NCI-H187 treated with DMSO at 0.1 percent for 48 hours (cell line): ENCODE data around the gene ADGRG4.

Source experiments
- DNase-seq: peaks from one replicate; lab custom pipeline; 2025; lab: John Stamatoyannopoulos, UW

The ADGRG4 gene

DNA sequence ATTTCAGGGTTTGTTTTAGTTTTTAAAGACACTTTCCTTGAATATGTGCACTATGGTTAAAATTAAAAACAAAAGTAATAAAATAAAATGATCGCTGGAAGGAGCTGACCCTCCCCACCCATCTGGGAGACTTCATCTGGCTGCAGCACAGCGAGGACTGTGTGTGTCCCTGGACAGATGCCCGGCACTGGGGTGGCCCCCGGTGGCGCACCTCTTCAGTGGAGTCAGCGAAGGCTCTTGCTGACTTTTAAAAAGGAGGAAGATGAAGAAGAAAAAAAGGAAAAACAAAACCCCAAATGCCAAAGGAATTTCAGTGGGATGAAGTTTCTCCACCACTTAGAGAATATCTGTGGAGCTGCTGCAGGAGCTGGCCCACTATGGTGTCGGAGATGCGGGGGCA is 5.4 kb upstream of the ADGRG4 start:
- DNase-seq, result no peak

DNA sequence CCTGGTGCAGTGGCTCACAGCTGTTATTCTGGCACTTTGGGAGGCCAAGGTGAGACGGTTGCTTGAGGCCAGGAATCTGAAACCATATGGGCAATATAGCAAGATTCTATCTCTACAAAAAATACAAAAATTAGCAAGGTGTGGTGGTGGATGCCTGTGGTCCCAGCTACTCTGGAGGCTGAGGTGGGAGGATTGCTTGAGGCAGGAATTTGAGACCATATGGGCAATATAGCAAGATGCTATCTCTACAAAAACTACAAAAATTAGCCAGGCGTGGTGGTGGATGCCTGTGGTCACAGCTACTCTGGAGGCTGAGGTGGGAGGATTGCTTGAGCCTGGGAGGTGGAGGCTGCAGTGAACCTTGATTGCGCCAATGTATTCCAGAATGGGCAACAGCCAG is 2.3 kb downstream of the ADGRG4 start:
- no peak for DNase-seq

GRCh38 chrX:136304493-136304892 is 3.7 kb downstream of the ADGRG4 start:
- no peak for DNase-seq

GRCh38 chrX:136306182-136306581 is 5.4 kb downstream of the ADGRG4 start:
- no peak for DNase-seq

- DNase-seq, result no peak
Measured at GRCh38 chrX:136307471-136307870, 6.7 kb downstream of the ADGRG4 start.

DNA sequence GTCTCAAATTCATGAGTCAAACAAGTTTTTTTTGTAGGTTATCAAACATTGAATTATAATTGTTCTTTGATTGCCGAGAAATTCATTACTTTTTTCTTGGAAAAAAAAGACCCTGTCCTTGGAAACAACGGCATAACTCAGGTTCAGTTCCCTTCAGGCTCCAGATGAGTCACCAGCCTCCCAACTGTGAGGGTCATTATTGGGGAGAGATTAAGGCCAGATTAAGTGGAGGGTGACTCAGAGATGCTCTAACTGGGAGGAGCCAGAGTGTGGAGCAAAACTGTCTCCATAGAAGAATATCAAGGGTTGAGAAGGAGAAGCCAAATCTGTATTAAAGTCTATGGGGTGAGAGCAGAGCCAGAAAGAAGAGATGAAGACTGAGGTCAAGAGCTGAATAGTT is 9.6 kb downstream of the ADGRG4 start:
- DNase-seq, result no peak

- DNase-seq, result no peak
Measured at GRCh38 chrX:136318156-136318555, 17.4 kb downstream of the ADGRG4 start.

- DNase-seq, result no peak
Measured at GRCh38 chrX:136318895-136319597, 18.3 kb downstream of the ADGRG4 start.

GRCh38 chrX:136319600-136319999 is 18.8 kb downstream of the ADGRG4 start:
- no peak for DNase-seq

GRCh38 chrX:136321532-136321931 is 20.8 kb downstream of the ADGRG4 start:
- DNase-seq, result no peak

DNA sequence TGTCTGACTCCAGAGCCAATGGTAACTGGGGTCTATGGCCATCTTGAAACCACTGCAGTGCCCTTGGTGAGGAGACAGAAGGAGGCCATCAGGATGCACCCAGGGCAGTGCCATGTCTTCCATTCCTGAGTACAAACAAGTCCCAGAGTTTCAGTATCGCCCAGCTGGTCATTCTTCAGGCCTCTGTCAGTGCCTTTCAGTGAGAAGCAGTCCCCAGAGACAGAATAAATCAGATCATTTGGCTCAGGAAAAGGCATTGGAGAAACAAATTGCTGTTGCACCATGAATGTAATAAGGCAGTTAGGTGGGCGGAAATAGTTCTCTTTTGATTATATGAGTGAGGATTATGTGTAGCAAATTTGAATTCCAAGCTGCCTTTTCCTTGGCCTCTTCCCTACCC is 21.3 kb downstream of the ADGRG4 start:
- DNase-seq, result no peak

- no peak for DNase-seq
Measured at GRCh38 chrX:136325377-136325776, 24.6 kb downstream of the ADGRG4 start.

GRCh38 chrX:136328933-136329332 is 28.2 kb downstream of the ADGRG4 start:
- DNase-seq, result no peak

- DNase-seq, result no peak
Measured at GRCh38 chrX:136336623-136337022, 35.9 kb downstream of the ADGRG4 start.

GRCh38 chrX:136339702-136340101 is 38.9 kb downstream of the ADGRG4 start:
- no peak for DNase-seq

GRCh38 chrX:136344320-136344719 is 43.6 kb downstream of the ADGRG4 start:
- DNase-seq, result no peak

GRCh38 chrX:136346506-136346905 is 45.7 kb downstream of the ADGRG4 start:
- DNase-seq, result no peak

GRCh38 chrX:136347706-136348105 is 46.9 kb downstream of the ADGRG4 start:
- DNase-seq, result no peak

- DNase-seq, result no peak
Measured at GRCh38 chrX:136353526-136354093, 52.8 kb downstream of the ADGRG4 start.

DNA sequence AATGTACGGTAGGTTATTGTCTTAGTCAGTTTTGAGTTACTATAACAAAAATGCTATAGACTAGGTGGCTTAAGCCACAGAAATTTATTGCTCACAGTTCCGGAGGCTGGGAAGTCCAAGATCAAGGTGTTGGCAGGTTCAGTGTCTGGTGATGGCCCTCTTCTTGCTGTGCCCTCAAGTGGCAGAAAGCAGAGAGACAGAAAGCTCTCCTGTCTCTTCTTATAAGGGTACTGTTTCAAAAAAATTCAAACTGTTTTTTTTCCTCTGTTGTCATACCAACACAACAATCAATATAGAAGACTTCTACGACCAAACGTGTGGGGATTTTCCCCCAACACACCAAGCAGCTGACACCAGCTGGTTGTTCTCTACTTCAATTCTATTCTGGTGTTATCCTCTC is 53.4 kb downstream of the ADGRG4 start:
- no peak for DNase-seq

GRCh38 chrX:136369377-136369776 is 68.6 kb downstream of the ADGRG4 start:
- DNase-seq, result no peak

GRCh38 chrX:136376713-136377112 is 76.0 kb downstream of the ADGRG4 start:
- DNase-seq, result no peak

DNA sequence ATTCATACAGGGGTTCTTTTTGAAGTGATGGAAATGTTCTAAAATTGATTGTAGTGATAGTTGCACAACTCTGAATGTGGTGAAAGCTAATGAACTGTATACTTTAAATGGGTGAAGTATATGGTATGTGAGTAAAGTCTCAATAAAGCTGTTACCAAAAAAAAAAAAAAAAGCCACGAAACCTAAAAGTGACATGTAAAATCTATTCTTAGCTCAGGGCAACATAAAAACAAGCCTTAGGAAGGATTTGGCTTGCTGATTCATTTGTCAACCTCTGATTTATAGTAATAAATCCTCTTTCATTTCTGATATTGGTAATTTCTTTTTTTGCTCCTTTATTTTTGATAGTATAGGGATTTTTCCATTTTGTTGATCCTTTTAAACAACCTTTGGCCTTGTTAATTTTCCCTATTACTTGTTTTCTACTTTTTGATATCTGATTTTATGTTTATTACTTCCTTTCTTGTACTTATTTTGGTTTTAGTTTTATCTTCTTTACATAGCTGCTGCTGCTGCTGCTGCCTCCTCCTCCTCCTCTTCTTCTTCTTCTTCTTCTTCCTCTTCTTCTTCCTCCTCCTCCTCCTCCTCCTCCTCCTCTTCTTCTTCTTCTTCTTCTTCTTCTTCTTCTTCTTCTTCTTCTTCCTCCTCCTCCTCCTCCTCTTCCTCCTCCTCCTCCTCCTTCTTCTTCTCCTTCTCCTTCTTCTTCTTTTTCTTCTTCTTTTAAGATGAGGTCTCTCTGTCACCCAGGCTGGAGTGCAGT is 79.4 kb downstream of the ADGRG4 start:
- DNase-seq, result no peak
